Measurements from ENCODE around the gene TENM4. TPM values are rescaled to one million over a fixed set of nuclear protein-coding genes. Genes with fewer than 3 reads are reported as not detected.
A peak's percentile ranks its signal among the peaks of the same experiment; 100 is the strongest.

Gene TENM4
- total and polyA plus RNA-seq, 11 donors = 0.08 to 6.4 (median 1.0) TPM

- TF ChIP-seq CTCF (IDR thresholded peaks at IDR 0.05) (no peak), POLR2A (IDR thresholded peaks at IDR 0.05) (no peak)
- no peak overlapping the region for H3K27ac ChIP-seq
- ATAC-seq (no peak), DNase-seq (no peak)
- H3K4me3 ChIP-seq = no peak overlapping the region
- WGBS, 4 donors = 34 to 54% (median 38%) methylated on average over 4 of the region's 4 CpGs
- H3K4me1 ChIP-seq = peaks cover 0 to 8% (median 0%) of the 10 kb centered on the region in 12 donors
- intact Hi-C loops (cut with DNase I) = no loop called here
- no peaks in the 10 kb centered on the region for H3K36me3 ChIP-seq
- H3K9me3 ChIP-seq = no peaks in the 10 kb centered on the region
- H3K27me3 ChIP-seq = no peaks in the 10 kb centered on the region
These were observed 48.7 kb downstream of the TENM4 start for GRCh38 chr11:79392161-79392560.

DNA sequence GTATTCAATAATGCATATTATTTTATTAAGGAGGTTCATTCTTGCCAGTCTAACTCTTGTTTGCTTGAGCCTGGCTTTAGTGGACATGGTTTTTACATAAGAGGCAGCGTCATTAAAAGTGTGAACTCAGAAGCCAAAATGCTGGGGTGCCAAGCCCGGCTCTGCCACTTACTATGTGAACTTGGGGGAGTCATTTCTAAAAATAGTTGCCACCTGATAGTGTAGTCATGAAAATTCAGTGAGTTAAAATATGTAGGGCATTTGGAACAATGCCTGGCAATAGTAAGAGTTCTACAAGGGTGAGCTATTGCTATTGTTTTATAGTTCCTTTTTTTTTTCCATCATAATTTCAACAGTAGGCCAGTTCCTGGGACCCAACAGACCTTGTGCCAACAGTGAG lies 49.9 kb downstream of the TENM4 start:
- Histone ChIP-seq H3K36me3 (no peaks in the 10 kb centered on the region), H3K9me3 (no peaks in the 10 kb centered on the region), H3K4me3 (no peak overlapping the region), H3K27me3 (no peaks in the 10 kb centered on the region), H3K4me1 (peaks cover 0 to 8% (median 0%) of the 10 kb centered on the region in 12 donors), H3K27ac (no peak overlapping the region)
- WGBS, 4 donors = 17 to 33% (median 29%) methylated on average over 2 of the region's 2 CpGs
- intact Hi-C loops (cut with DNase I) = no loop called here
- DNase-seq (no peak), ATAC-seq (peak; percentile 21 to 80 (median 64))
- no peak for TF ChIP-seq POLR2A (IDR thresholded peaks at IDR 0.05)

GRCh38 chr11:79390477-79390876 lies 50.4 kb downstream of the TENM4 start:
- Histone ChIP-seq H3K4me3 (no peak overlapping the region), H3K27me3 (no peaks in the 10 kb centered on the region), H3K4me1 (peaks cover 0 to 8% (median 0%) of the 10 kb centered on the region in 12 donors), H3K9me3 (no peaks in the 10 kb centered on the region), H3K36me3 (no peaks in the 10 kb centered on the region), H3K27ac (no peak overlapping the region)
- DNase-seq (no peak), ATAC-seq (peak in 2 of 4 donors; percentile 12 to 22)
- WGBS, 4 donors = 90 to 96% (median 92%) methylated on average over 2 of the region's 2 CpGs
- no peak for TF ChIP-seq POLR2A (IDR thresholded peaks at IDR 0.05)
- intact Hi-C loops (cut with DNase I) = no loop called here

DNA sequence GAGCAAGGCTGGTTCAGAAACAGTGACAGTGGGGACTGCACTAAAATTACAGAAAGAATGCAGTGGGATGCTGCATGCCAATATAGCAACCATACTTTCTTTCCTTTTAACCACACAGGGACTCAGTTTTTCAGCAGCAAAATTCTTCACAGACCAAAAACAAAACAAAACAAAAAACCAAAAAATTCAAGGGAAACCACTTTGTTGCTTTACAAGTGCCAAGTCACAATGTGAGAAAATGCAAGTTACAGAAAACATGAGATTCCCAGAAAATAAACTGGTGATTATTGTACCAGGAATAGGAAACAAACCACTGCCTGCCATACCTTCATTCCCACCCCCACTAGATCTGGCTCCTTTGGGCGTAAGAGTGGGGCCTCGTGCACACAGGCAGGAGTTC lies 52.6 kb downstream of the TENM4 start:
- WGBS, 4 donors = 82 to 93% (median 89%) methylated on average over 2 of the region's 2 CpGs
- TF ChIP-seq POLR2A (IDR thresholded peaks at IDR 0.05) (no peak), CTCF (IDR thresholded peaks at IDR 0.05) (no peak)

DNA sequence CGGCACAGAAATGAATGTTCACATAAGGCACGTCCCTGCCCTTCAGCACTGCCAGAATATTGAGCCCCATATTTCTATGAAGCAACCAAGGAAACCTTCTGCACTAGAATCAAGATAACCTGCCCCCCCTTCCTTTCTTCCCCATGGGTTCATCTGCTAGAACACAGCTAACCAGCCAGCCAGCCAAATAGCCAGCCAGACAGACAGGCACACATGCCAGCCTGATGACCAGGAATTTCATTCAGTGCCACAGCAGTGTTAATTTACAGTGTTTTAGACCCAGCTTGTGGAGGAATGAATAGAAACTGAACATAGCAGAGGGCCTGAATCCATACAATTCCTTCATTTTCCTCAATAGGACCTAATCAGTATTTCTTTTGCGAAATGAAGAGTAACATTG lies 57.0 kb downstream of the TENM4 start:
- 76 to 91% (median 86%) methylated on average over 3 of the region's 3 CpGs for WGBS, 4 donors
- no peak for DNase-seq
- Histone ChIP-seq H3K4me3 (no peak overlapping the region), H3K9me3 (no peaks in the 10 kb centered on the region), H3K4me1 (no peaks in the 10 kb centered on the region), H3K27ac (no peak overlapping the region), H3K36me3 (no peaks in the 10 kb centered on the region), H3K27me3 (peaks cover 0 to 5% (median 0%) of the 10 kb centered on the region in 9 donors)
- intact Hi-C loops (cut with DNase I) = no loop called here
- no peak for ATAC-seq
- no peak for TF ChIP-seq POLR2A (IDR thresholded peaks at IDR 0.05)
- TF ChIP-seq CTCF (IDR thresholded peaks at IDR 0.05) = no peak

More for the DNA sequence above, 52.6 kb downstream of the TENM4 start:
- Histone ChIP-seq H3K36me3 (no peaks in the 10 kb centered on the region), H3K27ac (no peak overlapping the region), H3K27me3 (no peaks in the 10 kb centered on the region), H3K4me1 (peaks cover 0 to 8% (median 0%) of the 10 kb centered on the region in 12 donors), H3K9me3 (no peaks in the 10 kb centered on the region), H3K4me3 (no peak overlapping the region)
- no peak for ATAC-seq
- intact Hi-C loops (cut with DNase I) = no loop called here
- DNase-seq = no peak

Data from heart left ventricle (tissue), 16 donors.